ENCODE measurements around the gene DOCK3. TPM values are rescaled to one million over a fixed set of nuclear protein-coding genes. Genes with fewer than 3 reads are reported as not detected.
A peak's percentile ranks its signal among the peaks of the same experiment; 100 is the strongest.

Gene DOCK3
- total RNA-seq, 2 donors from 2014 or later, result 7.7 to 8.5 TPM

DNA sequence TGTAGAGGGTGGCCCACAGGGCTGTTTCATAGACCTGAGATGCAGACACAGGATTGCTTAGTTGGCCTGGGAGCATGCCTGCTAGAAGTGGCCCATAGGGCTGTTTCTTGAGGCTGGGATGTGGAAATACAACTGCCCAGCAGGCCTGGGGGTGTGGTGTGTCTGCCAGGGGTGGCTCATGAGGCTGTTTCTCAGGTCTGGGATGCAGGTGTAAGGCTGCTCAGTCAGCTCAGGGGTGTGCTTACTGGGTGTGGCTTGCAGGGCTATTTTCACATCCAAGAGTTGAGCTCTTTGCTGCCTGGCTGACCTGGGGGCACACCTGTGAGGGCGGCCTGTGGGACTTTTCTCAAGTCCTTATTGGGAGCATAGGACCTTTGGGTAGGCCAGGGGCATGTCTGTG is 131.3 kb downstream of the DOCK3 start:
- no peak overlapping the region for H3K4me3 ChIP-seq (ENCODE audit: low read length)
- no peak overlapping the region for H3K27ac Mint-ChIP-seq
- no peaks in the 10 kb centered on the region for H3K27me3 ChIP-seq (ENCODE audit: control insufficient read depth, insufficient read depth, low read length, poor library complexity, severe bottlenecking)
- peaks cover 23% of the 10 kb centered on the region for H3K36me3 Mint-ChIP-seq (ENCODE audit: low read depth)
- H3K4me3 Mint-ChIP-seq, result no peak overlapping the region
- no peak overlapping the region for H3K9ac ChIP-seq (ENCODE audit: extremely low read depth, low read length, poor library complexity, severe bottlenecking)
- DNase-seq, result no peak
- H3K27ac ChIP-seq (ENCODE audit: low read depth, low read length), result no peak overlapping the region
- TF ChIP-seq, protein P1, sequence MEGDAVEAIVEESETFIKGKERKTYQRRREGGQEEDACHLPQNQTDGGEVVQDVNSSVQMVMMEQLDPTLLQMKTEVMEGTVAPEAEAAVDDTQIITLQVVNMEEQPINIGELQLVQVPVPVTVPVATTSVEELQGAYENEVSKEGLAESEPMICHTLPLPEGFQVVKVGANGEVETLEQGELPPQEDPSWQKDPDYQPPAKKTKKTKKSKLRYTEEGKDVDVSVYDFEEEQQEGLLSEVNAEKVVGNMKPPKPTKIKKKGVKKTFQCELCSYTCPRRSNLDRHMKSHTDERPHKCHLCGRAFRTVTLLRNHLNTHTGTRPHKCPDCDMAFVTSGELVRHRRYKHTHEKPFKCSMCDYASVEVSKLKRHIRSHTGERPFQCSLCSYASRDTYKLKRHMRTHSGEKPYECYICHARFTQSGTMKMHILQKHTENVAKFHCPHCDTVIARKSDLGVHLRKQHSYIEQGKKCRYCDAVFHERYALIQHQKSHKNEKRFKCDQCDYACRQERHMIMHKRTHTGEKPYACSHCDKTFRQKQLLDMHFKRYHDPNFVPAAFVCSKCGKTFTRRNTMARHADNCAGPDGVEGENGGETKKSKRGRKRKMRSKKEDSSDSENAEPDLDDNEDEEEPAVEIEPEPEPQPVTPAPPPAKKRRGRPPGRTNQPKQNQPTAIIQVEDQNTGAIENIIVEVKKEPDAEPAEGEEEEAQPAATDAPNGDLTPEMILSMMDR (conservative IDR thresholded peaks at IDR 0.05), result no peak
- no peaks in the 10 kb centered on the region for H3K4me1 ChIP-seq (ENCODE audit: control insufficient read depth, insufficient read depth, low read length)
- 79% methylated on average over 1 of the region's 1 CpG; no CpG with 5 or more reads in 1 of the 2 experiments for WGBS, 2 experiments (ENCODE audit: insufficient coverage in 1 of 2, insufficient read length in 1 of 2)
- no peaks in the 10 kb centered on the region for H3K36me3 ChIP-seq (ENCODE audit: control insufficient read depth, insufficient read depth, low read length)
- H3K9me3 ChIP-seq (ENCODE audit: control insufficient read depth, low read length), result peaks cover 32% of the 10 kb centered on the region
- no peaks in the 10 kb centered on the region for H3K27me3 Mint-ChIP-seq (ENCODE audit: insufficient read depth)
- no peaks in the 10 kb centered on the region for H3K4me1 Mint-ChIP-seq
- H3K9me3 Mint-ChIP-seq, result peaks cover 44% of the 10 kb centered on the region

DNA sequence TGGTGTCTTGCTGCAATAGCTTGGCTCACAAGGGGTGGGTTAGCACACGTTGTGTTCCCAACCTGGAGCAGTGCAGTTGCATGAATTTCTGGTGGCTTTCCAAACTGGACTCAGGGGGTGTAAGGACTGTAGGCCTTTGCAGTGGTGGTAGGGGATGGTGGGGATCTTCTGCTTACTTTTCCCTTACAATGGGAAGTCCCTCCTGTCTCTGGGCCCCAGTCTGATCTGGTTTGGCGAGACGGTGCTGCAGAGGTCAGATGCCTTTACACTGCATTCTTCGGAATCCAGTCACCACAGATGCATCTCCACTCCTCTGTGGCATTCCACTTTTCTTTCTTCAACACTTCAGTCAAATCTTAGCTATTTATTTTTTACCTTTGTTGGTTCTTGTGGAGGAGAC is 132.1 kb downstream of the DOCK3 start:
- no peaks in the 10 kb centered on the region for H3K4me1 Mint-ChIP-seq
- no peaks in the 10 kb centered on the region for H3K27me3 Mint-ChIP-seq (ENCODE audit: insufficient read depth)
- H3K4me1 ChIP-seq (ENCODE audit: control insufficient read depth, insufficient read depth, low read length), result no peaks in the 10 kb centered on the region
- no peak overlapping the region for H3K27ac Mint-ChIP-seq
- peaks cover 25% of the 10 kb centered on the region for H3K9me3 ChIP-seq (ENCODE audit: control insufficient read depth, low read length)
- WGBS, 2 experiments (ENCODE audit: insufficient coverage in 1 of 2, insufficient read length in 1 of 2), result 86 to 87% methylated on average over 3 to 4 of the region's 4 CpGs
- H3K4me3 Mint-ChIP-seq, result no peak overlapping the region
- no peak overlapping the region for H3K27ac ChIP-seq (ENCODE audit: low read depth, low read length)
- H3K4me3 ChIP-seq (ENCODE audit: low read length), result no peak overlapping the region
- H3K27me3 ChIP-seq (ENCODE audit: control insufficient read depth, insufficient read depth, low read length, poor library complexity, severe bottlenecking), result no peaks in the 10 kb centered on the region
- H3K36me3 ChIP-seq (ENCODE audit: control insufficient read depth, insufficient read depth, low read length), result no peaks in the 10 kb centered on the region
- H3K9me3 Mint-ChIP-seq, result peaks cover 36% of the 10 kb centered on the region
- peaks cover 15% of the 10 kb centered on the region for H3K36me3 Mint-ChIP-seq (ENCODE audit: low read depth)
- TF ChIP-seq, protein P1 (conservative IDR thresholded peaks at IDR 0.05), result no peak
- DNase-seq, result peak; percentile 62
- no peak overlapping the region for H3K9ac ChIP-seq (ENCODE audit: extremely low read depth, low read length, poor library complexity, severe bottlenecking)

DNA sequence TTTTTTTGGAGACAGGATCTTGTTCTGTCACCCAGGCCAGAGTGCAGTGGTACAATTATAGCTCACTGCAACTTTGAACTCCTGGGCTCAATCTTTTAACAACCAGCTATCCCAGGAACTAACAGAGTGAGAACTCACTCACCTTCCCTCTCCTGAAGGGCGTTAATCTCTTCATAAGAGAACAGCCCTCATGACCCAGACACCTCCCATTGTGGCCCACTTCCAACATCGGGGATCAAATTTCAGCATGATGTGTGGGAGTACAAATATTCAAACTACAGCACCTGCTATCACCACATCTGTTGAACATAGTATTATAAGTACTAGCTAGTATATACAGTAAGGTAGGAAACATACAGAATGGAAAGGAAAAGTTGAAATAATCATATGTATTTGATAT is 132.5 kb downstream of the DOCK3 start:
- no peaks in the 10 kb centered on the region for H3K27me3 Mint-ChIP-seq (ENCODE audit: insufficient read depth)
- no peaks in the 10 kb centered on the region for H3K4me1 Mint-ChIP-seq
- peaks cover 31% of the 10 kb centered on the region for H3K9me3 Mint-ChIP-seq
- Histone ChIP-seq H3K4me3 (ENCODE audit: low read length) (no peak overlapping the region), H3K27me3 (ENCODE audit: control insufficient read depth, insufficient read depth, low read length, poor library complexity, severe bottlenecking) (no peaks in the 10 kb centered on the region), H3K4me1 (ENCODE audit: control insufficient read depth, insufficient read depth, low read length) (no peaks in the 10 kb centered on the region), H3K9me3 (ENCODE audit: control insufficient read depth, low read length) (peaks cover 20% of the 10 kb centered on the region), H3K9ac (ENCODE audit: extremely low read depth, low read length, poor library complexity, severe bottlenecking) (no peak overlapping the region), H3K36me3 (ENCODE audit: control insufficient read depth, insufficient read depth, low read length) (no peaks in the 10 kb centered on the region), H3K27ac (ENCODE audit: low read depth, low read length) (no peak overlapping the region)
- no peak overlapping the region for H3K4me3 Mint-ChIP-seq
- WGBS, 2 experiments (ENCODE audit: insufficient coverage in 1 of 2, insufficient read length in 1 of 2), result 96% methylated on average over 2 of the region's 2 CpGs; no CpG with 5 or more reads in 1 of the 2 experiments
- H3K27ac Mint-ChIP-seq, result no peak overlapping the region
- DNase-seq, result no peak
- H3K36me3 Mint-ChIP-seq (ENCODE audit: low read depth), result peaks cover 13% of the 10 kb centered on the region
- TF ChIP-seq, protein P1 (conservative IDR thresholded peaks at IDR 0.05), result no peak
